Natural killer cell (primary cell): Measurements from ENCODE around the gene TNNT1. TPM values are rescaled to one million over a fixed set of nuclear protein-coding genes. Genes with fewer than 3 reads are reported as not detected.
"Not testable (repeated sequence)": the region's sequence is repeated elsewhere in the genome, so short reads cannot be mapped to it uniquely, and the experiment has no call there.

Source experiments
- ATAC-seq, 3 donors: fragments of 150-1000 bp in 2 of 3; fragments of 200-7000 bp in 1 of 3; cut with Tn5 transposase; 1 replicate in 1 of 3; 2 replicates in 2 of 3; pipeline ENCODE4 v1.10.0; 2021; ENCODE audit warnings: mild to moderate bottlenecking in 2 of 3, moderate library complexity in 2 of 3
- DNase-seq, 2 donors: peaks; one replicate each; pipeline versions ENCODE4 v3.0.0 to v3.0.0-alpha.2; 2013 to 2021; ENCODE audit warnings: mixed read lengths in 1 of 2
- H3K27ac ChIP-seq: one replicate; pipeline ENCODE4 v1.5.1; 2013; ENCODE audit warnings: mild to moderate bottlenecking, low read length
- H3K27me3 ChIP-seq: one replicate; pipeline ENCODE4 v1.6.1; 2013; ENCODE audit warnings: low read length; ENCODE audit not compliant: control insufficient read depth, insufficient read depth
- H3K36me3 ChIP-seq: one replicate; pipeline ENCODE4 v1.6.1; 2013; ENCODE audit warnings: low read length; ENCODE audit not compliant: control insufficient read depth, insufficient read depth
- H3K4me1 ChIP-seq: one replicate; pipeline ENCODE4 v1.6.1; 2013; ENCODE audit warnings: low read length; ENCODE audit not compliant: control insufficient read depth, insufficient read depth
- H3K4me3 ChIP-seq: one replicate; pipeline ENCODE4 v1.5.1; 2013; ENCODE audit warnings: low read length
- H3K9me3 ChIP-seq: one replicate; pipeline ENCODE4 v1.6.1; 2013; ENCODE audit warnings: low read length; ENCODE audit not compliant: control insufficient read depth, insufficient read depth
- H3K27ac Mint-ChIP-seq, 2 donors: one replicate each; pipeline ENCODE4 v1.8.0; 2022; ENCODE audit warnings: mild to moderate bottlenecking in 2 of 2, mixed read lengths in 2 of 2, moderate library complexity in 1 of 2
- H3K27me3 Mint-ChIP-seq, 2 donors: one replicate each; pipeline ENCODE4 v1.8.0; 2022; ENCODE audit warnings: low read depth in 2 of 2, mixed read lengths in 2 of 2
- H3K36me3 Mint-ChIP-seq: one replicate; pipeline ENCODE4 v1.8.0; 2022; ENCODE audit warnings: mixed read lengths
- H3K4me1 Mint-ChIP-seq, 2 donors: one replicate each; pipeline ENCODE4 v1.8.0; 2022; ENCODE audit warnings: mixed read lengths in 2 of 2
- H3K4me3 Mint-ChIP-seq: one replicate; pipeline ENCODE4 v1.8.0; 2022; ENCODE audit warnings: mild to moderate bottlenecking, moderate library complexity, mixed read lengths
- H3K9me3 Mint-ChIP-seq, 2 donors: one replicate each; pipeline ENCODE4 v1.8.0; 2022; ENCODE audit warnings: mixed read lengths in 2 of 2
- CTCF ChIP-seq: fragments of 200-600 bp; IDR thresholded peaks from one replicate; pipeline ENCODE4 v1.8.0; 2022; ENCODE audit warnings: antibody characterized with exemption
- WGBS: methylation state at CpG from one replicate; pipeline ENCODE4 v1.1.7; 2013; ENCODE audit warnings: missing lambda C conversion rate; ENCODE audit not compliant: insufficient coverage; 5-methylcytosine and 5-hydroxymethylcytosine counted together
- intact Hi-C: fragments of 100-400 bp; cut with micrococcal nuclease; formaldehyde crosslinking; loops from one replicate; pipeline ENCODE4 v1.14.2; 2022
- total RNA-seq, 4 donors: library from RNA; stranded (reverse); fragments of 120-200 nt in 1 of 4; gene quantifications; one replicate each; pipeline versions ENCODE4 v1.2.3 to v1.2.4, GENCODE V29; 2013 to 2022

TNNT1 gene
- total RNA-seq, 3 donors from 2014 or later (not counting 1 experiment from before 2014, with no cell fraction given) = 0.94 TPM; not detected in 2

DNA sequence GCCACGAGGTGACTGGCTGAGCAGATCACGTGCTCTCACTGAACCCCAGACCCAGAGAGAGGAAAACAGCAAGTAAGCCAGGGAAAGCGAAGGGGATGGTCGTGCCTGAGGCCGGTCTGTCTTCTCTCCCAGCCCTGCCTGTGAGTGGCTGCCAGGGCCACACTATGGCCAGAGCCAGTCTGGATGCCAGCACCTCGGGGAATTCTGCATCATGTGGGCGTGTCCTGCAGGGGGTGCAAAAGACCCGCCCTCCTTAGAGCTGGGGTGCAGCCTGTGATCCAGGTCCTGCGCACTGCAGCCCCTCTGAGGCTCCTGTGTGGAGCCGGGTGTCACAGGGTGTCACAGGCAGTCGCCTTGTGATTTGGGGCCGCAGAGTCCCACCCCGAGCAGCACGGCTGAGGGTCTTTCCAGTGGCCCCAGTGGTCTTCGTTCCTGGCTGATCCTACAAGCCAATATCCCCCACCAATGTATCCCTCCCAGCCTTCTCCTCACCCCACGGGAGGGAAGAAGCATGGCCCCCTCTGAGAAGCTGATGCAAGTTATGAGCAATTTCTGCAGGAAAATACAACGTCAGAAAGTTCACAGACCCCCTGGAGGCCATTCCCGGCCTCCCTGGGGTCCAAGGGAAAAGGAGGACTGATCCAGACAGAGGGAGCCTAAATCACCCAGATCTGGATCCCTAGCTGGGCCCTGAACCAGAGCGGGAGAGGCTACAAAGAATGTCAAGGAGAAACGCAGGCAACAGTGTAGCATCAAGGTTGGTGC is 39.3 kb downstream of the TNNT1 start:
- H3K9me3 ChIP-seq = no peaks in the 10 kb centered on the region
- 95% methylated on average over 20 of the region's 20 CpGs for WGBS
- no peak overlapping the region for H3K4me3 Mint-ChIP-seq
- no peak overlapping the region for H3K4me3 ChIP-seq
- DNase-seq = peak in 1 of 2 donors; percentile 2
- intact Hi-C loops = no loop called here
- H3K27me3 Mint-ChIP-seq = no peaks in the 10 kb centered on the region
- peaks cover 18% of the 10 kb centered on the region for H3K4me1 ChIP-seq
- no peak overlapping the region for H3K27ac Mint-ChIP-seq
- no peak for TF ChIP-seq CTCF
- no peaks in the 10 kb centered on the region for H3K36me3 Mint-ChIP-seq
- no peaks in the 10 kb centered on the region for H3K27me3 ChIP-seq
- peaks cover 14 to 26% of the 10 kb centered on the region in 2 donors for H3K4me1 Mint-ChIP-seq
- ATAC-seq = no peak
- H3K36me3 ChIP-seq = peaks cover 10% of the 10 kb centered on the region
- H3K9me3 Mint-ChIP-seq = no peaks in the 10 kb centered on the region
- no peak overlapping the region for H3K27ac ChIP-seq

GRCh38 chr19:55107252-55107651 is 41.8 kb downstream of the TNNT1 start:
- H3K27me3 ChIP-seq, H3K4me1 ChIP-seq, H3K4me3 ChIP-seq, H3K9me3 ChIP-seq, H3K4me3 Mint-ChIP-seq, ATAC-seq, H3K9me3 Mint-ChIP-seq, H3K36me3 Mint-ChIP-seq, DNase-seq, H3K27ac ChIP-seq, H3K27me3 Mint-ChIP-seq, H3K27ac Mint-ChIP-seq, intact Hi-C loops: not testable (repeated sequence)
- peaks cover 21% of the 10 kb centered on the region for H3K36me3 ChIP-seq
- H3K4me1 Mint-ChIP-seq = peaks cover 11 to 15% of the 10 kb centered on the region in 2 donors
- WGBS = 100% methylated on average over 3 of the region's 3 CpGs

DNA sequence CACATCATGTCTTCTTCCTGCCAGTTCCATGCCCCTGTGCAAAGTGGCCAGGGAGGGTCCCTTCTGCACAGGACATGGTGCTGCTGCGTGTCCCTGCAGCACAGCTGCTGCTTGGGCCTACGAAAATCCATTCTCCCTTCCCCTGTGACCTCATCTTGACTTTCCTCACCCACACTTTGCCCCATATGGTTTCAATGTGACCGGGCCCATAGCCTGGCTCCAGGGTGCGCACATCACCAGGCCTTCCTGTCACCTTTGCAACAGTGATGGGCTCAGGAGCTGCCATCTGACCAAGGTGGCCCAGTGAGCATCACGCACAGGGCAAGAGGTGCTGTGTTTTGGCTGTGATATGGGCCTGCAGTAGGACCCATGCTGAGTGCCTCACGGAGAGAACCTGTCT is 42.4 kb downstream of the TNNT1 start:
- Mint-ChIP-seq H3K27me3 (no peaks in the 10 kb centered on the region), H3K9me3 (no peaks in the 10 kb centered on the region), H3K27ac (peak overlapping the region in 1 of 2 donors; percentile 16), H3K4me1 (peaks cover 11 to 15% of the 10 kb centered on the region in 2 donors), H3K4me3 (no peak overlapping the region), H3K36me3 (no peaks in the 10 kb centered on the region)
- Histone ChIP-seq H3K27ac (no peak overlapping the region), H3K36me3 (peaks cover 19% of the 10 kb centered on the region), H3K4me3 (no peak overlapping the region), H3K4me1 (no peaks in the 10 kb centered on the region), H3K27me3 (no peaks in the 10 kb centered on the region), H3K9me3 (peaks cover 3% of the 10 kb centered on the region)
- ATAC-seq (no peak), DNase-seq (no peak)
- 97% methylated on average over 6 of the region's 6 CpGs for WGBS
- intact Hi-C loops = no loop called here
- no peak for TF ChIP-seq CTCF

DNA sequence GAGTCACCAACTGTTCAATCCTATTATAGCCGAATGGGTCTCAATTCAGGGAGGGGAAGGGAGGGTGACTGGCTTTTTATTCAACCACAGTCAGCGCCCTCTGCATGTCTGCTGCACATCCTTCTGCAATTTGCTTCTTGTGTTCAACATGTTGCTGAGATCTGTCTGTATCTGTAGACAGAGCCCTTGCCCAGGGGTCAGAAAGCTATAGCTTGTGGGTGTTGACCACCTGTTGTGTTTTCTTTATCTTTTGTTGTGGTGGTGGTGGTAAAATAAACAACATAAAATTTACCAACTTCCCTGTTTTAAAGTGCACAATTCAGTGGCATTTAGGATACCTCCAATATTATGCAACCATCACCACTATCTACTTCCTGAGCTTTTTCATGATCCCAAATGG is 43.8 kb downstream of the TNNT1 start:
- Histone ChIP-seq H3K4me1 (no peaks in the 10 kb centered on the region), H3K27ac (no peak overlapping the region), H3K27me3 (no peaks in the 10 kb centered on the region), H3K4me3 (no peak overlapping the region), H3K36me3 (peaks cover 24% of the 10 kb centered on the region), H3K9me3 (peaks cover 3% of the 10 kb centered on the region)
- WGBS = 75% methylated on average over 2 of the region's 2 CpGs
- H3K27me3 Mint-ChIP-seq = no peaks in the 10 kb centered on the region
- TF ChIP-seq CTCF = no peak
- no peaks in the 10 kb centered on the region for H3K9me3 Mint-ChIP-seq
- ATAC-seq (no peak), DNase-seq (no peak)
- no peaks in the 10 kb centered on the region for H3K36me3 Mint-ChIP-seq
- H3K4me3 Mint-ChIP-seq = no peak overlapping the region
- intact Hi-C loops = no loop called here
- H3K27ac Mint-ChIP-seq = no peak overlapping the region
- H3K4me1 Mint-ChIP-seq = peaks cover 5 to 10% of the 10 kb centered on the region in 2 donors
